ENCODE results near the gene ADGRG6. TPM values are rescaled to one million over a fixed set of nuclear protein-coding genes. Genes with fewer than 3 reads are reported as not detected.
"Not testable (repeated sequence)": the region's sequence is repeated elsewhere in the genome, so short reads cannot be mapped to it uniquely, and the experiment has no call there.

The ADGRG6 gene
- total RNA-seq, 2 experiments from 2014 or later: 1.6 TPM

DNA sequence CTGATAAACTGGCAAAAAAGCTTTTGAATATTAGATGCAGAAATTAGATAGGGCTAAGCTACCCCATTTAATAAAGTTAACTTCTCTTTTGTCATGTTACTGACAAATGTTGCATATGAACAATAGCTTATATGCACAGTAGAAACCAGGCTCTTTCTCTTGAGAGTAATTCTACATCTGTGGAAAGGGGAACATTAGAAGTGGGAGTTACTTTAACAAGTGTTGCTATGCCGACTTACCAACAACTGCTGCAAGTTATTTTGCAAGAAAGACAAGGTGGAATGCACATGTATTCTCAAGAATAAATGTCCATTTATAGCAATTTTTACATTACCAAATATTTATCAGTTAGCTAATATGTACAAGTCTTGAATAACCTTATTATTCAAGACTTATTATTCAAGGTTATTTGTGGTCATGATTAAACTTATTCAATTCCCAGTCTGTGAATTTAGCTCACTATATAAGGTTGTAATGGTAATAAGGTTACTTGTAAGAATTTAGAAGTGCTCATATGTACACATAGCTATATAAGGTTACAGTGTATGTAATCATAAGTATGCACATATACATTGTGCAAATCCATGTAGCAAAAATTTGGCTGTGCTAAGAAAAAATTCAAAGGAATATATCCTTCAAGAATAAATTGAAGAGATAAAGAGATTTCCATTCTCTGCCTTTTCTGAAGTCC lies 38.3 kb downstream of the ADGRG6 start:
- H3K9me3 Mint-ChIP-seq (ENCODE audit: insufficient read depth): no peaks in the 10 kb centered on the region
- CTCF ChIA-PET: no interaction called here
- POLR2A ChIA-PET: no interaction called here

DNA sequence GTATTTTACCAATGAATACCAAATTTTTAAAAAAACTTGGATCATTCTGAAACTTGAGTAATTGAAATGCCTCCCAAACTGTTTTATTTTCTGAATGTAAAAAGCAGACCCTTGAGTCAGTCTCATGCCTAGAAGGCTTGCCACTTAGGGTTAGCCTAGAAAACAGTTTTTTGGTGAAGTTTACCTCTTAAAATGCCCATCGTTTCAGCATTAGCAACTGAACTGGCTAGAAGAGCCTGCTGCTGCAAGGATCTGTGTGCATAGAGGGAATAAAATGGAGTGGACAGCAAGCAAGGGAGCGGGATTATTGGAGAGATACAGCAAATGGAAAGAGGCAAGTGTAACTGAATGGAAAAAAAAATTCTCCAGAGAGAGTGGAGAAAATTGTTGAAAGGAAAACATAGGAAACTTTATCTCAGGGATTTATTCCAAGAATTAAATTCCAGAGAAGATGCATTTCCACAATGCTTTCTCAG lies 40.1 kb downstream of the ADGRG6 start:
- Mint-ChIP-seq H3K9me3 (ENCODE audit: insufficient read depth) (no peaks in the 10 kb centered on the region), H3K27me3 (ENCODE audit: low read depth) (peaks cover 7% of the 10 kb centered on the region), H3K4me3 (no peak overlapping the region), H3K36me3 (ENCODE audit: low read depth) (no peaks in the 10 kb centered on the region), H3K27ac (no peak overlapping the region), H3K4me1 (ENCODE audit: low read depth) (no peaks in the 10 kb centered on the region)
- DNase-seq (no peak), ATAC-seq (no peak)
- ChIA-PET POLR2A (no interaction called here), CTCF (no interaction called here)

More for the DNA sequence above, 38.3 kb downstream of the ADGRG6 start:
- Mint-ChIP-seq H3K4me3 (no peak overlapping the region), H3K36me3 (ENCODE audit: low read depth) (no peaks in the 10 kb centered on the region), H3K4me1 (ENCODE audit: low read depth) (no peaks in the 10 kb centered on the region), H3K27me3 (ENCODE audit: low read depth) (peaks cover 6% of the 10 kb centered on the region), H3K27ac (no peak overlapping the region)
- ATAC-seq (no peak), DNase-seq (no peak)

DNA sequence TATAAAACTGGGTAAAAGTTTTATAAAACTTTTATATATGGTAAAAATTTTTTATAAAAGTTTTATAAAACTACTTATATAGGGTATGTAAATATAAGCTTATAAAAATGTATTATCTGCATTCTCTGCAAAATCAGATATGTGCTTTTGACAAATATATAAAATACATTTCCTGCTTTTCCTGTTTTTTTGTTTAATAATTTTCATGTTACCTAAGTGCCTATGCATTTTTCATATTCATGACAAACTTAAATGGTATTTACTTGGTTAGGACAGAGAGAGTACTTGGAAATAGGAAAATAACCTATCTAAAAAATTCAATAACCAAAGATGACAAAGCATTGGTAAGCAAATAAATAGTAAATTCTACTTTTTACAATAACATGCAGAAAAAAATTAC lies 41.2 kb downstream of the ADGRG6 start:
- Mint-ChIP-seq H3K27me3 (ENCODE audit: low read depth) (peaks cover 7% of the 10 kb centered on the region), H3K4me1 (ENCODE audit: low read depth) (no peaks in the 10 kb centered on the region), H3K27ac (no peak overlapping the region), H3K9me3 (ENCODE audit: insufficient read depth) (no peaks in the 10 kb centered on the region), H3K4me3 (no peak overlapping the region), H3K36me3 (ENCODE audit: low read depth) (no peaks in the 10 kb centered on the region)
- ATAC-seq (no peak), DNase-seq (no peak)
- ChIA-PET POLR2A (no interaction called here), CTCF (no interaction called here)

DNA sequence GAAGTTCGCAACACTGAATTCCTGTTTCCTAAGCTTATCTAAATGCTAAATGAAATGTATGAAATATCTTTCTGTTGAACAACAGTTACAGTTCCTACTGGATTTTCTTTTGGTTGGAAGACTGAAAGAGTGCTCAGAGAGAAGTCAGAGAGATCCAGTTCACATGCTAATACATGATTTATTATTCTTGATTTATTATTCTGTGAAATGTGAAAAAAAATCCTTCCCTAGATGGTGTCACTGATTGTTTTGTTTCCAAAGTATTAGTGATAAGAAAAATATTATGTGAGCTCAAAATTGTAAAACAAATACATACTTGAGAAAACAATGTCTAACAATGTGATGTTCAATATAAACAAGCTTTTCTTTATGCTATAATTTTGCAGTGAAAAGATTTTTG lies 42.1 kb downstream of the ADGRG6 start:
- Mint-ChIP-seq H3K27me3 (ENCODE audit: low read depth) (peaks cover 7% of the 10 kb centered on the region), H3K4me1 (ENCODE audit: low read depth) (no peaks in the 10 kb centered on the region), H3K36me3 (ENCODE audit: low read depth) (no peaks in the 10 kb centered on the region), H3K9me3 (ENCODE audit: insufficient read depth) (no peaks in the 10 kb centered on the region), H3K27ac (no peak overlapping the region), H3K4me3 (no peak overlapping the region)
- no peak for DNase-seq
- ChIA-PET POLR2A (no interaction called here), CTCF (no interaction called here)
- no peak for ATAC-seq

DNA sequence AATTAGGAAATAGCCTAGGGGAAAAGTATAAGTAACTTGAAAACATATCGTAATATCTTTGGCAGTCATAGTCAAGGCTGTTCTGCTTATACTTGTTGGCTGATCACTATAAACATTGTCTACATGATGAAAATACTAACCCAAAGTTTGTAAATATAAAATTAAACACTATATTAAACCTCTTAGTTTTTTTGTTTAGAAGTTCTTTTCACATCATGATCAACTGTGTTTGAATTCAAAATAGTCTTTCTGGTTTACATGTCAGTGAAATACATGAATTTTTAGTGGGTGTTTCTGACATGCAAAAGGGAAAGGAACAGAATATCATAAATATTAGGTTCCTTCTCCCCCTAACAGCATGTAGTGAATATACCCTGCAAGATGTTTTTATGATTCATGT lies 43.5 kb downstream of the ADGRG6 start:
- POLR2A ChIA-PET: no interaction called here
- ATAC-seq (no peak), DNase-seq (no peak)
- CTCF ChIA-PET: no interaction called here
- peaks cover 7% of the 10 kb centered on the region for H3K27me3 Mint-ChIP-seq (ENCODE audit: low read depth)
- H3K4me1 Mint-ChIP-seq (ENCODE audit: low read depth): no peaks in the 10 kb centered on the region
- no peaks in the 10 kb centered on the region for H3K36me3 Mint-ChIP-seq (ENCODE audit: low read depth)
- no peak overlapping the region for H3K27ac Mint-ChIP-seq
- H3K9me3 Mint-ChIP-seq (ENCODE audit: insufficient read depth): no peaks in the 10 kb centered on the region
- H3K4me3 Mint-ChIP-seq: no peak overlapping the region

DNA sequence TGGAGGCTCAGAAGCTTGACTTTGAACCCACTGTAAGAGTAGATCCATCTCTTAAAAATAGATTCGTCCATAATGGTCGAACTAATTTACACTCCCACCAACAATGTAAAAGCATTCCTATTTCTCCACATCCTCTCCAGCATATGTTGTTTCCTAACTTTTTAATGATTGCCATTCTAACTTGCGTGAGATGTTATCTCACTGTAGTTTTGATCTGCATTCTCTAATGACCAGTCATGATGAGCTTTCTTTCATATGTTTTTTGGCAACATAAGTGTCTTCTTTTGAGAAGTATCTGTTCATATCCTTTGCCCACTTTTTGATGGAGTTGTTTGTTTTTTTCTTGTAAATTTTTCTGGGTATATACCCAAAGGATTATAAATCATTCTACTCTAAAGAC lies 44.4 kb downstream of the ADGRG6 start:
- H3K27me3 Mint-ChIP-seq (ENCODE audit: low read depth); CTCF ChIA-PET; ATAC-seq; H3K4me1 Mint-ChIP-seq (ENCODE audit: low read depth); H3K36me3 Mint-ChIP-seq (ENCODE audit: low read depth); H3K27ac Mint-ChIP-seq; POLR2A ChIA-PET; DNase-seq; H3K9me3 Mint-ChIP-seq (ENCODE audit: insufficient read depth); H3K4me3 Mint-ChIP-seq: not testable (repeated sequence)

DNA sequence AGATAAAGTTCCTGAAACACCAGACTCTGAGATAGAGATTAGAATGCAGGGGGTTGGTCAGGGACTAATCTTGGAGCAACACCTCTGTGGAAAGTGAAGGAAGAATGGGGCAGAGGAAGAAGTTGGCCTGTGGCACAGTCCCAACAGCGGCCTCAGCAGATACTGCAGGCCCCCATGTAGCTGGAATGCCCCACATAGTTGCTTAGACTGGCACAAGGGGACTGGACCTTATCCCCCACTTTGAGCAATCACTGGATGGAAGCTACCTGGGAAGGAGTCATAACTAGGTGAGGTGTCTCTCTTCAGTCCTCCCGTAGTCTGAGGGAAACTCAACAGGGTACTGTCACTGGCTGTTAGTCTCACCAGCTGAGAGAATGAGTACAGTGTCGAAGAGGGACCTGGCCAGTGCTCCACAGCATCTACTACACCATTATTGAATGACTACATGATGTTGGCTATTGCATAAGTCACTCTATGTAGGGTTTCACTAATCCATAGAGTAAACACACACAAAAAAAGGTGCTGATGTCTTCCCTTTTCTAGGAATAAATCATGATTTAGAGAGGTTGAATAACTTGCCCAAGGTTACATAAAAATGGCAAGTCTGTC lies 47.5 kb downstream of the ADGRG6 start:
- ChIA-PET CTCF (interaction anchor here (0.9 kb wide), 1 partner anchor 8 kb away, joined by 3 read pairs; no protein-coding TSS in a partner anchor), POLR2A (no interaction called here)
- no peak overlapping the region for H3K4me3 Mint-ChIP-seq
- no peaks in the 10 kb centered on the region for H3K9me3 Mint-ChIP-seq (ENCODE audit: insufficient read depth)
- ATAC-seq: no peak
- DNase-seq: no peak
- no peaks in the 10 kb centered on the region for H3K4me1 Mint-ChIP-seq (ENCODE audit: low read depth)
- H3K36me3 Mint-ChIP-seq (ENCODE audit: low read depth): no peaks in the 10 kb centered on the region
- peaks cover 1% of the 10 kb centered on the region for H3K27me3 Mint-ChIP-seq (ENCODE audit: low read depth)
- H3K27ac Mint-ChIP-seq: no peak overlapping the region

DNA sequence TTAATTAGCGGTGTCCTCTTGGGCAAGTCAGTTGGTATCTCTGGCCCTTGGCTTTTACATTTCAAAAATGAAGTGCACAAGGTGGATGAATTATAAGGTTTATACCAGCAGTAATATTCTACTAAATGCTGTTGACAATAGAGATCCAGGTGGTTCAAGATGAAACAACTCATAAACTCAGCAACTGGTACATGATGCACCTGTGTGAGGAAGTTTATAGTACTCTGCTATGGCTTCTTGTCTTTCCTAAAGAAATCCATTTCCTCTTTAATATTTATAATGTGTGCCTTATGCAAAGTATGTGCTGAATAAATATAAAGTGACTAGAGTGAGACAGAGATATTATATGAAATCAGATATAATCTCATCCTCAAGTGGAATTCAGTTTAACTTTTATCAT lies 48.5 kb downstream of the ADGRG6 start:
- Mint-ChIP-seq H3K9me3 (ENCODE audit: insufficient read depth) (no peaks in the 10 kb centered on the region), H3K4me1 (ENCODE audit: low read depth) (no peaks in the 10 kb centered on the region), H3K27me3 (ENCODE audit: low read depth) (peaks cover 1% of the 10 kb centered on the region), H3K4me3 (no peak overlapping the region), H3K27ac (no peak overlapping the region), H3K36me3 (ENCODE audit: low read depth) (no peaks in the 10 kb centered on the region)
- ChIA-PET POLR2A (no interaction called here), CTCF (no interaction called here)
- DNase-seq: no peak
- ATAC-seq: no peak

DNA sequence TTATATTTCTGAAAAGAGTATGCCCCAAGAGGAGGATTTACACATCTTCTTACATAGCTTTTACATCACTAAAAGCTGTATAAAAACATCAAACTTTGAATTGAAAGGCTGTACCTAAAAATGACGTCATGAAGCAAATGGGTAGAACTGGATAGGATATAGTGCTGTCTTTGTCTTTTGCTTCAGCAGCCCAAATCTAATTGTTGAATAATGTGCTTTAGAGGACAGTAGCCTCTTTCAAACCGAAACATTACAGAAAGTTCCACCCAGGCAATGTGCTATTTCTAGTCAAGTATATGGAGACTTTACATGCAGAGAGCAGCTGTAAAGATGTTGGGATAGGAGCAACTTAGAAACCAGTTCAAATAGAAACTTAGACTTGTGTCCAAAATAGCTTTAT lies 51.9 kb downstream of the ADGRG6 start:
- ATAC-seq: no peak
- Mint-ChIP-seq H3K36me3 (ENCODE audit: low read depth) (no peaks in the 10 kb centered on the region), H3K4me1 (ENCODE audit: low read depth) (peaks cover 15% of the 10 kb centered on the region), H3K4me3 (no peak overlapping the region), H3K9me3 (ENCODE audit: insufficient read depth) (no peaks in the 10 kb centered on the region), H3K27ac (no peak overlapping the region), H3K27me3 (ENCODE audit: low read depth) (no peaks in the 10 kb centered on the region)
- POLR2A ChIA-PET: interaction anchor here (0.7 kb wide), 1 partner anchor 119 kb away, joined by 3 read pairs; no protein-coding TSS in a partner anchor
- no peak for DNase-seq
- CTCF ChIA-PET: interaction anchor here (1.3 to 1.6 kb wide), 2 partner anchors 34 to 146 kb away, joined by 3 to 4 read pairs; no protein-coding TSS in a partner anchor

DNA sequence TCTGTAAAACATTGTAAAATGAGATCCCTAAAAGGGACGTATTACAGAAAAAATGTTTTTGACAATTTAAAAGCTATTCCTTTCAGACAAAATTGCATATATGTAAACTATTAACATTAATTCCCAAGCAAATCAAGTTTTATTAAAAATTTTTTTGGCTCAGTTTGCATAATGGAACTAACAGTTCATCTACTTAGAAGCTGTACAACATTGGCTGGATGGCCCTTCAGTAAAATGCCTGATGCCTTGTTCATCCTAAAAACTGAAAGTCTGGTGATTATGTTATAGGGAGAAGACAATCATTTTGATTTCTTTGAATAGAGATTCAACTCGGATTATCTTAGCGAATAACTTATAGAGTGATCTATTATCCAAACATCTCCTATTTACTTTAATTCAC lies 52.8 kb downstream of the ADGRG6 start:
- ChIA-PET POLR2A (no interaction called here), CTCF (interaction anchor here (0.9 to 1.6 kb wide), 3 partner anchors 33 to 147 kb away, joined by 3 to 4 read pairs (median 3); no protein-coding TSS in a partner anchor)
- Mint-ChIP-seq H3K36me3 (ENCODE audit: low read depth) (no peaks in the 10 kb centered on the region), H3K27me3 (ENCODE audit: low read depth) (no peaks in the 10 kb centered on the region), H3K27ac (no peak overlapping the region), H3K4me3 (no peak overlapping the region), H3K4me1 (ENCODE audit: low read depth) (peaks cover 15% of the 10 kb centered on the region), H3K9me3 (ENCODE audit: insufficient read depth) (no peaks in the 10 kb centered on the region)
- ATAC-seq: no peak
- DNase-seq: no peak

DNA sequence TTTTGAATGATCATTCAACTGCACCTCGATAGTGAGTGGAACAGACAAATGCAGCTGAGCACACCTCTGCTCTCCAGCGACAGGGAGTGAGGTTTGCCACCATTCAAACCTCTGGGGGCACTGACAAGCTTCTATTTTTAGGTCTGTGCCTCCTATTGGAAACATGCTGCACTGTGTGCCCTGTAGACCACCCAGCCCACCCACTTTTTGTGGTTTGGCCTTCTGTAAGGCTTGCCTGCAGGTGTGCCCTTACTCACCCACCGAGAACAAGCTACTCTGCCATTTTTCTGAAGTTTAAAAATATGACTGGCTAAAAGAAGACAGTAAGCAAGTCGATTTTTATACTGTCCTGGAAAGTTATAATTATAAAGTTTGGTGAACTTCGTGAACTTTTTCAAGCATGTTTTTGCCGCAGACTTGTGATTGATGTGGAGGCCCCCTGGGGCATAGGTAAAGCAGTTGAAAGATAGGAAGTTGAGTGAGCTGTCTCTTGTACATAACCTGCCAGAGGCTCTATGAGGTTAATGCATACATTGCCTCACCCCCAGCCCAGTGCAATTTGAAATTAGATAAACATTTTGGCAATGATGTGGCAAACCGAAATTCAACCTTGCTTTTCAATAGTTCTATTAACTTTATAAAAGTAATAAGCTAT lies 53.8 kb downstream of the ADGRG6 start:
- H3K27ac Mint-ChIP-seq: no peak overlapping the region

DNA sequence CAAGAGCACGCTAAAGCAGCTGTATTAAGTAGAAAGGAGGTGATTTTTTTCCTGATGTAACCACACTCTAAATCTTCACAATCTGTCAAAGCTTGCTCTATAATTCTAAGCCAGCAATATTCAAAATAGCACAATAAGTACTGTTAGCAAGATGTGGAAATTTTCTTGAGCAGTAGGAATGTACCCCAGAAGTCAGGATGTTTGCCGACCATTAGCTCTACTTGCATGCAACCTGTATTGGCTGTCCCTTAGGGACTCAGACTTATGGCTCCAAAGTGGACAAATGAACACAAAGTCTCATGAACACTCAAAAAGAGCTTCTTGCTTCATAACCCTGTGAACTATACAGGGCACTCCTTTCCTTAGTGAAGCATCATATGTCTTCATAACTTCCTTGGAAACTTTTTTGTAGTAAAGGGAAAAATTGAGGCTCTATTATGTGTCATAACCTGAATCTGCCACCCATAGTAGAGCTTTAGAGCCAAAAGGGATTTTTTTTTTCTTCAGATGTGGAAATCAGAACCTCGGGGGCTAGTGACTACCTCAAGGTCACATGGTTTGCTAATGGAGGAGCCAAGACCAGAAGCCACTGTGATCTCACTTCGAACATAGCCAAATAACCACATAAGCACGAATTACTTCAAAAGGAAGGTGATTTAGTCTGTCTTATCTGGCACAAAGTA lies 54.5 kb downstream of the ADGRG6 start:
- Mint-ChIP-seq H3K4me3 (no peak overlapping the region), H3K27ac (no peak overlapping the region), H3K27me3 (ENCODE audit: low read depth) (no peaks in the 10 kb centered on the region), H3K36me3 (ENCODE audit: low read depth) (no peaks in the 10 kb centered on the region), H3K4me1 (ENCODE audit: low read depth) (peaks cover 15% of the 10 kb centered on the region), H3K9me3 (ENCODE audit: insufficient read depth) (no peaks in the 10 kb centered on the region)
- ATAC-seq (peak; percentile 56), DNase-seq (no peak)
- CTCF ChIA-PET: interaction anchor here (0.8 to 1.8 kb wide), 6 partner anchors 7 to 210 kb away, joined by 3 to 5 read pairs (median 4); partner anchors contain the start of gene NMBR
- POLR2A ChIA-PET: no interaction called here

More for the DNA sequence above, 53.8 kb downstream of the ADGRG6 start:
- H3K36me3 Mint-ChIP-seq (ENCODE audit: low read depth): no peaks in the 10 kb centered on the region
- no peaks in the 10 kb centered on the region for H3K9me3 Mint-ChIP-seq (ENCODE audit: insufficient read depth)
- H3K4me1 Mint-ChIP-seq (ENCODE audit: low read depth): peaks cover 15% of the 10 kb centered on the region
- no peaks in the 10 kb centered on the region for H3K27me3 Mint-ChIP-seq (ENCODE audit: low read depth)
- ATAC-seq (peak; percentile 71), DNase-seq (peak; percentile 26)
- POLR2A ChIA-PET: no interaction called here
- H3K4me3 Mint-ChIP-seq: no peak overlapping the region
- CTCF ChIA-PET: interaction anchor here (0.9 to 1.8 kb wide), 4 partner anchors 32 to 209 kb away, joined by 3 to 5 read pairs (median 4); partner anchors contain the start of gene NMBR
